K562 (cell line): ENCODE results near the gene AGBL1. TPM values are rescaled to one million over a fixed set of nuclear protein-coding genes. Genes with fewer than 3 reads are reported as not detected.

Experiments used
- ATAC-seq: fragments of 200-7000 bp; cut with Tn5 transposase; 3 replicates; pipeline ENCODE4 v1.9.1; 2020; ENCODE audit warnings: moderate library complexity
- BruUV-seq: library from RNA; stranded (reverse); fragments of 400-500 nt; replicated peaks from 2 replicates; lab custom pipeline; 2021; lab: Mats Ljungman, UMichigan
- CTCF ChIA-PET: fragments of 300-600 bp; formaldehyde crosslinking; extraction: SDS; loops from one replicate; lab custom pipeline; 2021; ENCODE audit warnings: low intra/inter-chr PET ratio; lab: Yijun Ruan, JAX
- POLR2A ChIA-PET: fragments of 300-600, 350-650 bp; sonication (Branson Sonifier 250); formaldehyde crosslinking; extraction: SDS; loops from one replicate; lab custom pipeline; 2021; ENCODE audit warnings: antibody characterized with exemption, inconsistent platforms; lab: Yijun Ruan, JAX
- DNase-seq, 4 experiments: peaks; one replicate each; pipeline versions ENCODE4 v3.0.0 to v3.0.0-alpha.2; 2011 to 2018; ENCODE audit warnings: low spot score in 3 of 4, mixed read lengths in 3 of 4; ENCODE audit errors: extremely low read depth in 1 of 4
- FAIRE-seq: peaks from 2 replicates; lab custom pipeline; 2011; peaks lifted over from hg19 to GRCh38; lab: Jason Lieb, UNC
- H2AFZ ChIP-seq: 2 replicates; pipeline ENCODE4 v1.6.0; 2011; ENCODE audit warnings: low read depth, low read length, control low read depth, inconsistent platforms
- H3K27ac ChIP-seq: fragments of 200-600 bp; 3 replicates; pipeline ENCODE4 v1.8.0; 2011; ENCODE audit warnings: low read depth, mild to moderate bottlenecking, control low read depth, inconsistent platforms, low read length, moderate library complexity, mixed read lengths; ENCODE audit errors: extremely low read depth
- H3K27me3 ChIP-seq, 2 experiments: fragments of 300-600 bp in 1 of 2; 2 replicates in 1 of 2; 3 replicates in 1 of 2; pipeline versions ENCODE4 v1.6.0 to v1.8.0; 2011; ENCODE audit warnings: inconsistent platforms in 2 of 2, low read length in 2 of 2, mild to moderate bottlenecking in 1 of 2, mixed read lengths in 1 of 2, moderate library complexity in 1 of 2; ENCODE audit not compliant: control insufficient read depth in 2 of 2, insufficient read depth in 2 of 2
- H3K36me3 ChIP-seq: fragments of 300-600 bp; 3 replicates; pipeline ENCODE4 v1.8.0; 2011; ENCODE audit warnings: mild to moderate bottlenecking, low read length, inconsistent platforms; ENCODE audit not compliant: control insufficient read depth, insufficient read depth
- H3K4me1 ChIP-seq, 2 experiments: fragments of 200-600 bp in 1 of 2; replicated peaks in 1 of 2; 2 replicates in 1 of 2; 3 replicates in 1 of 2; pipeline versions ENCODE4 v1.5.1 to v1.8.0; 2011; ENCODE audit warnings: inconsistent platforms in 2 of 2, low read length in 2 of 2, mild to moderate bottlenecking in 1 of 2, mixed read lengths in 1 of 2, moderate library complexity in 1 of 2; ENCODE audit not compliant: control insufficient read depth in 2 of 2, insufficient read depth in 2 of 2
- H3K4me2 ChIP-seq: 2 replicates; pipeline ENCODE4 v1.6.1; 2011; ENCODE audit warnings: low read length, control low read depth, inconsistent platforms, mixed read lengths; ENCODE audit not compliant: insufficient read depth
- H3K4me3 ChIP-seq: fragments of 200-600 bp; sonication (generic), shearing (Covaris generic); 2 replicates; pipeline ENCODE4 v1.5.1; 2016; ENCODE audit warnings: control low read depth, inconsistent platforms
- H3K79me2 ChIP-seq: fragments of 200-600 bp; 3 replicates; pipeline ENCODE4 v1.8.0; 2011; ENCODE audit warnings: low read length, inconsistent platforms; ENCODE audit not compliant: control insufficient read depth, insufficient read depth
- H3K9ac ChIP-seq, 2 experiments: 2 replicates each; pipeline versions ENCODE4 v1.6.0 to v1.6.1; 2011; ENCODE audit warnings: low read depth in 2 of 2, low read length in 2 of 2, control low read depth in 1 of 2, inconsistent platforms in 1 of 2, mild to moderate bottlenecking in 1 of 2, mixed read lengths in 1 of 2; ENCODE audit not compliant: insufficient read depth in 1 of 2
- H3K9me1 ChIP-seq: one replicate; pipeline ENCODE4 v1.6.0; 2011; ENCODE audit warnings: inconsistent platforms, mild to moderate bottlenecking, low read length, moderate library complexity; ENCODE audit not compliant: control insufficient read depth, insufficient read depth
- H3K9me3 ChIP-seq: replicated peaks from 2 replicates; pipeline ENCODE4 v1.5.1; 2011; ENCODE audit warnings: low read depth, low read length, inconsistent platforms; ENCODE audit not compliant: control insufficient read depth, insufficient read depth
- H4K20me1 ChIP-seq: replicated peaks from 2 replicates; pipeline ENCODE4 v1.6.1; 2011; ENCODE audit warnings: low read length, inconsistent platforms, mixed read lengths; ENCODE audit not compliant: control insufficient read depth, insufficient read depth
- CHAMP1 ChIP-seq: fragments of 450-650 bp; IDR thresholded peaks from 2 replicates; pipeline ENCODE4 v1.6.1; 2016; ENCODE audit warnings: mild to moderate bottlenecking
- FIP1L1 ChIP-seq: fragments of 200-400 bp; formaldehyde crosslinking; IDR thresholded peaks from 2 replicates; pipeline ENCODE4 v1.6.1; 2018; ENCODE audit warnings: mild to moderate bottlenecking, low read depth, low read length; ENCODE audit not compliant: poor library complexity, severe bottlenecking
- HMGN3 ChIP-seq: IDR thresholded peaks from 2 replicates; pipeline ENCODE4 v1.6.1; 2011; ENCODE audit warnings: borderline replicate concordance, low read depth, mild to moderate bottlenecking, mixed read lengths, low read length; ENCODE audit not compliant: insufficient read length; ENCODE audit errors: extremely low read depth
- NELFE ChIP-seq: IDR thresholded peaks from 2 replicates; pipeline ENCODE4 v1.6.1; 2011; ENCODE audit warnings: mild to moderate bottlenecking; ENCODE audit not compliant: insufficient read depth, insufficient read length
- ZNF197 ChIP-seq: fragments of 200-800 bp; sonication (Bioruptor generic); IDR thresholded peaks from 2 replicates; pipeline ENCODE4 v1.6.1; 2016; ENCODE audit warnings: low read depth, missing genetic modification characterization, missing compliant biosample characterization
- ZNF274 ChIP-seq: IDR thresholded peaks from 2 replicates; pipeline ENCODE4 v1.6.1; 2011; ENCODE audit warnings: low read depth, mild to moderate bottlenecking, low read length, moderate library complexity, borderline replicate concordance
- ZNF445 ChIP-seq: fragments of 250-450 bp; sonication (Bioruptor Pico); IDR thresholded peaks from 2 replicates; pipeline ENCODE4 v1.4.0; 2020; ENCODE audit warnings: low read depth, mild to moderate bottlenecking, moderate library complexity
- ZNF830 ChIP-seq: fragments of 250-450 bp; sonication (Bioruptor Pico); IDR thresholded peaks from 2 replicates; pipeline ENCODE4 v1.5.0; 2021; ENCODE audit warnings: mild to moderate bottlenecking
- WGBS: fragments of 100-300 bp; shearing (Covaris generic); methylation state at CpG from one replicate; pipeline ENCODE4 v1.1.6; 2016; ENCODE audit warnings: low coverage, mixed read lengths; ENCODE audit not compliant: insufficient coverage; ENCODE audit errors: missing lambda C conversion rate; 5-methylcytosine and 5-hydroxymethylcytosine counted together
- in situ Hi-C: fragments of 300-500 bp; cut with MboI; formaldehyde crosslinking; loops from 4 replicates; pipeline ENCODE4 v1.15.0; 2018; ENCODE audit warnings: inconsistent platforms, mixed read lengths
- intact Hi-C: fragments of 100-400 bp; cut with micrococcal nuclease; formaldehyde crosslinking; loops from 2 replicates; pipeline ENCODE4 v1.14.2; 2022
- polyA plus RNA-seq, 8 experiments: library from polyadenylated mRNA; depleted of rRNA in 4 of 8; stranded (reverse) in 5 of 8; unstranded in 3 of 8; fragments of >200 nt; fragmentation: Nextera tagmentation in 2 of 8; fragmentation: Illumina TruSeq in 1 of 8; extraction: Ambion mirVana in 2 of 8; extraction: Trizol in 1 of 8; gene quantifications; 2 replicates each; pipeline versions ENCODE4 v1.2.1 to v1.2.3, GENCODE V29; 2011 to 2014; ENCODE audit warnings: inconsistent platforms in 1 of 8, missing spikeins in 1 of 8
- total RNA-seq, 7 experiments: library from RNA; depleted of rRNA in 6 of 7; stranded (reverse); fragments of >200 nt in 6 of 7; fragmentation: Illumina TruSeq in 2 of 7; extraction: Trizol in 2 of 7; gene quantifications; 2 replicates each; pipeline versions ENCODE4 v1.2.1 to v1.2.3, GENCODE V29; 2011 to 2021; ENCODE audit warnings: low replicate concordance in 1 of 7
- TF ChIP-seq, protein P1 (sequence below): fragments of 450-650 bp; formaldehyde crosslinking; IDR thresholded peaks from 2 replicates; pipeline ENCODE4 v1.4.0; 2020; ENCODE audit warnings: mild to moderate bottlenecking

The AGBL1 gene
- total and polyA plus RNA-seq, 9 of the 15 experiments (the other 6 are each of a cell fraction or from before 2014, with no cell fraction given), result not detected

DNA sequence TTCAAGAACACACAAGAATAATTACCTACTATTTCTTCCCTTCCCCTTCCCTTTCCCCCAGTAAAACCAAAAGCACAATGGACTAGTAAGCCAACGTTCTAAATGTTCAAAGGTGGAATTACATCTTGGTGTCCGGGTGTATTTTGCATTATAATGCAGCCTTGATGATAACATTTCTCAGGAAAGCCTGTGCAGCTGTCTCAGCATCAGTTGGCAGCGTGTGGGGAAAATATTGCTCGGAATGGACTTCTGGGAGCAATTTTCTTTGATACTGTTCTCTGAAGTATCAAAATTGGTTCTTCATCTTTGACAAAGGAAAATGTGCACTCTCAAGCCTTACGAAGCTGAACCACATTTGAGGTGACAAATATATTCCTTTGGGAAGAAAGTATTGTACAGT is 198.9 kb downstream of the AGBL1 start:
- Histone ChIP-seq H3K79me2 (no peaks in the 10 kb centered on the region), H2AFZ (no peak overlapping the region), H3K36me3 (no peaks in the 10 kb centered on the region), H3K4me1 (no peaks in the 10 kb centered on the region), H3K4me2 (no peak overlapping the region), H3K9me3 (no peaks in the 10 kb centered on the region), H4K20me1 (no peaks in the 10 kb centered on the region), H3K27ac (no peak overlapping the region), H3K9ac (no peak overlapping the region), H3K9me1 (no peaks in the 10 kb centered on the region), H3K27me3 (no peaks in the 10 kb centered on the region), H3K4me3 (no peak overlapping the region)
- CTCF ChIA-PET, result no interaction called here
- POLR2A ChIA-PET, result no interaction called here
- ATAC-seq (no peak), FAIRE-seq (no peak), DNase-seq (no peak)
- BruUV-seq, result no TSS peak
- intact Hi-C loops, result no loop called here
- TF ChIP-seq, protein P1, sequence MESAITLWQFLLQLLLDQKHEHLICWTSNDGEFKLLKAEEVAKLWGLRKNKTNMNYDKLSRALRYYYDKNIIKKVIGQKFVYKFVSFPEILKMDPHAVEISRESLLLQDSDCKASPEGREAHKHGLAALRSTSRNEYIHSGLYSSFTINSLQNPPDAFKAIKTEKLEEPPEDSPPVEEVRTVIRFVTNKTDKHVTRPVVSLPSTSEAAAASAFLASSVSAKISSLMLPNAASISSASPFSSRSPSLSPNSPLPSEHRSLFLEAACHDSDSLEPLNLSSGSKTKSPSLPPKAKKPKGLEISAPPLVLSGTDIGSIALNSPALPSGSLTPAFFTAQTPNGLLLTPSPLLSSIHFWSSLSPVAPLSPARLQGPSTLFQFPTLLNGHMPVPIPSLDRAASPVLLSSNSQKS, result no peak
- TF ChIP-seq ZNF274, result no peak
- TF ChIP-seq ZNF830 (CRISPR knock-in tag), result no peak
- TF ChIP-seq HMGN3, result no peak
- no peak for TF ChIP-seq FIP1L1
- TF ChIP-seq ZNF197, result no peak
- TF ChIP-seq CHAMP1, result no peak
- TF ChIP-seq NELFE, result no peak
- TF ChIP-seq ZNF445, result no peak
- in situ Hi-C loops, result no loop called here
- 0% methylated on average over 5 of the region's 5 CpGs for WGBS
